DND-41 (cell line): Measurements from ENCODE around the gene GNE.
"Not testable (repeated sequence)": the region's sequence is repeated elsewhere in the genome, so short reads cannot be mapped to it uniquely, and the experiment has no call there.

Experiments used
- ATAC-seq: fragments of 200-7000 bp; cut with Tn5 transposase; 3 replicates; pipeline ENCODE4 v1.9.1; 2021; ENCODE audit warnings: low read depth; ENCODE audit not compliant: insufficient read depth
- DNase-seq: peaks from one replicate; pipeline ENCODE4 v3.0.0-alpha.2; 2020
- H2AFZ ChIP-seq: 2 replicates; pipeline ENCODE4 v1.6.0; 2012; ENCODE audit warnings: low read depth, low read length
- H3K27ac ChIP-seq: 2 replicates; pipeline ENCODE4 v1.5.1; 2012; ENCODE audit warnings: low read length, inconsistent platforms
- H3K27me3 ChIP-seq: fragments of 200-600 bp; sonication (generic); 2 replicates; pipeline ENCODE4 v1.6.0; 2012; ENCODE audit warnings: low read length, mild to moderate bottlenecking, inconsistent platforms; ENCODE audit not compliant: insufficient read depth, poor library complexity
- H3K36me3 ChIP-seq: 2 replicates; pipeline ENCODE4 v1.5.1; 2012; ENCODE audit warnings: low read length, inconsistent platforms; ENCODE audit not compliant: insufficient read depth
- H3K4me1 ChIP-seq: 2 replicates; pipeline ENCODE4 v1.5.1; 2012; ENCODE audit warnings: mild to moderate bottlenecking, low read length; ENCODE audit not compliant: insufficient read depth
- H3K4me2 ChIP-seq: 2 replicates; pipeline ENCODE4 v1.6.0; 2012; ENCODE audit warnings: mild to moderate bottlenecking, moderate library complexity, low read length, inconsistent platforms; ENCODE audit not compliant: insufficient read depth
- H3K4me3 ChIP-seq, 2 experiments: fragments of 200-600 bp in 1 of 2; shearing (Covaris generic) in 1 of 2; 2 replicates each; pipeline ENCODE4 v1.5.1; 2012 to 2016; ENCODE audit warnings: inconsistent platforms in 2 of 2, low read length in 2 of 2, mild to moderate bottlenecking in 2 of 2, low read depth in 1 of 2, moderate library complexity in 1 of 2
- H3K79me2 ChIP-seq: 2 replicates; pipeline ENCODE4 v1.6.0; 2012; ENCODE audit warnings: low read length, inconsistent platforms; ENCODE audit not compliant: insufficient read depth
- H3K9ac ChIP-seq: 2 replicates; pipeline ENCODE4 v1.6.0; 2012; ENCODE audit warnings: low read depth, mild to moderate bottlenecking, inconsistent platforms, low read length, moderate library complexity
- H3K9me3 ChIP-seq: 2 replicates; pipeline ENCODE4 v1.5.1; 2012; ENCODE audit warnings: low read length, moderate library complexity, mild to moderate bottlenecking, inconsistent platforms; ENCODE audit not compliant: insufficient read depth, severe bottlenecking
- H4K20me1 ChIP-seq: 2 replicates; pipeline ENCODE4 v1.6.0; 2012; ENCODE audit warnings: low read length; ENCODE audit not compliant: insufficient read depth
- EZH2 ChIP-seq: IDR thresholded peaks from 3 replicates; pipeline ENCODE4 v1.6.1; 2012; ENCODE audit warnings: borderline replicate concordance, low read depth, mild to moderate bottlenecking, moderate library complexity, low read length, inconsistent platforms; ENCODE audit not compliant: severe bottlenecking
- TF ChIP-seq, protein P1 (sequence below): IDR thresholded peaks from 2 replicates; pipeline ENCODE4 v1.5.1; 2012; ENCODE audit warnings: borderline replicate concordance, low read length, moderate library complexity, mild to moderate bottlenecking; ENCODE audit not compliant: poor library complexity, severe bottlenecking; ENCODE audit errors: extremely low read depth

The GNE gene

GRCh38 chr9:36298566-36298965 is 40.3 kb upstream of the GNE start:
- H3K4me1 ChIP-seq: no peaks in the 10 kb centered on the region

DNA sequence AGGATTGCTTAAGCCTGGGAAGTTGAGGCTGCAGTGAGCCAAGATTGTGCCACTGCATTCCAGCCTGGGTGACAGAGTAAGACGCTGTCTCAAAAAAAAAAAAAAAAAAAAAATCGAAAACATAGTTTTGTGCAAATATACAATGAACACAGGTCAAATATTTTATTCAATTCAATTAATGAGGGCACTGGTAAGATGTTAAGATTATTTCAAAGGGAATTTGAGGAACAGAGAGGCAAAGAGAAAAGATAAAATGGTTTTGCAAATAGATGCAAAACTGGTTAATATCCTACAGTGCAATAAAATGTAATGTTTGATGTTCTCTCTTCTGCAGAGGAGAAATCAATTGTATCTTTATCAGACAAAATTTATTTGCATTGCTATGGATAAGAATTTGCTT is 39.5 kb upstream of the GNE start:
- H4K20me1 ChIP-seq: no peaks in the 10 kb centered on the region
- no peaks in the 10 kb centered on the region for H3K27me3 ChIP-seq
- no peak overlapping the region for H3K9ac ChIP-seq
- H3K79me2 ChIP-seq: no peaks in the 10 kb centered on the region
- no peak overlapping the region for H3K27ac ChIP-seq
- no peaks in the 10 kb centered on the region for H3K4me1 ChIP-seq
- no peak for TF ChIP-seq EZH2
- TF ChIP-seq, protein P1, sequence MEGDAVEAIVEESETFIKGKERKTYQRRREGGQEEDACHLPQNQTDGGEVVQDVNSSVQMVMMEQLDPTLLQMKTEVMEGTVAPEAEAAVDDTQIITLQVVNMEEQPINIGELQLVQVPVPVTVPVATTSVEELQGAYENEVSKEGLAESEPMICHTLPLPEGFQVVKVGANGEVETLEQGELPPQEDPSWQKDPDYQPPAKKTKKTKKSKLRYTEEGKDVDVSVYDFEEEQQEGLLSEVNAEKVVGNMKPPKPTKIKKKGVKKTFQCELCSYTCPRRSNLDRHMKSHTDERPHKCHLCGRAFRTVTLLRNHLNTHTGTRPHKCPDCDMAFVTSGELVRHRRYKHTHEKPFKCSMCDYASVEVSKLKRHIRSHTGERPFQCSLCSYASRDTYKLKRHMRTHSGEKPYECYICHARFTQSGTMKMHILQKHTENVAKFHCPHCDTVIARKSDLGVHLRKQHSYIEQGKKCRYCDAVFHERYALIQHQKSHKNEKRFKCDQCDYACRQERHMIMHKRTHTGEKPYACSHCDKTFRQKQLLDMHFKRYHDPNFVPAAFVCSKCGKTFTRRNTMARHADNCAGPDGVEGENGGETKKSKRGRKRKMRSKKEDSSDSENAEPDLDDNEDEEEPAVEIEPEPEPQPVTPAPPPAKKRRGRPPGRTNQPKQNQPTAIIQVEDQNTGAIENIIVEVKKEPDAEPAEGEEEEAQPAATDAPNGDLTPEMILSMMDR: no peak
- no peak overlapping the region for H3K4me3 ChIP-seq
- no peak for ATAC-seq
- DNase-seq: no peak
- H3K36me3 ChIP-seq: no peaks in the 10 kb centered on the region
- H3K9me3 ChIP-seq: no peaks in the 10 kb centered on the region
- H3K4me2 ChIP-seq: no peak overlapping the region
- no peak overlapping the region for H2AFZ ChIP-seq

More at GRCh38 chr9:36298566-36298965, 40.3 kb upstream of the GNE start:
- Histone ChIP-seq H3K4me3 (no peak overlapping the region), H3K27me3 (no peaks in the 10 kb centered on the region), H3K4me2 (no peak overlapping the region), H3K79me2 (no peaks in the 10 kb centered on the region), H3K36me3 (no peaks in the 10 kb centered on the region), H3K9ac (no peak overlapping the region), H3K9me3 (no peaks in the 10 kb centered on the region), H3K27ac (no peak overlapping the region), H2AFZ (no peak overlapping the region), H4K20me1 (no peaks in the 10 kb centered on the region)
- no peak for ATAC-seq
- DNase-seq: no peak
- TF ChIP-seq, protein P1: no peak
- no peak for TF ChIP-seq EZH2

GRCh38 chr9:36294996-36295395 is 36.7 kb upstream of the GNE start:
- not testable (repeated sequence) for ATAC-seq, H3K4me3 ChIP-seq, H3K4me2 ChIP-seq, H3K27me3 ChIP-seq, H3K27ac ChIP-seq, H3K9ac ChIP-seq, H3K79me2 ChIP-seq, DNase-seq, H4K20me1 ChIP-seq, H3K36me3 ChIP-seq, H3K9me3 ChIP-seq, H3K4me1 ChIP-seq, H2AFZ ChIP-seq

GRCh38 chr9:36293918-36294317 is 35.7 kb upstream of the GNE start:
- Histone ChIP-seq H3K4me3 (no peak overlapping the region), H3K36me3 (no peaks in the 10 kb centered on the region), H3K4me2 (no peak overlapping the region), H2AFZ (no peak overlapping the region), H3K79me2 (no peaks in the 10 kb centered on the region), H3K27ac (no peak overlapping the region), H4K20me1 (no peaks in the 10 kb centered on the region), H3K27me3 (no peaks in the 10 kb centered on the region), H3K4me1 (no peaks in the 10 kb centered on the region), H3K9me3 (no peaks in the 10 kb centered on the region), H3K9ac (no peak overlapping the region)
- TF ChIP-seq, protein P1: no peak
- no peak for TF ChIP-seq EZH2
- no peak for ATAC-seq
- DNase-seq: no peak
